CD8-positive, alpha-beta memory T cell (primary cell): Measurements from ENCODE around the gene CCT5. TPM values are rescaled to one million over a fixed set of nuclear protein-coding genes. Genes with fewer than 3 reads are reported as not detected.

Experiments
- CTCF ChIA-PET: fragments of 350-600 bp; sonication (Branson Sonifier 250); formaldehyde crosslinking; loops from one replicate; lab custom pipeline; 2021; ENCODE audit warnings: antibody characterized with exemption; lab: Charles Lee
- POLR2A ChIA-PET: fragments of 350-600 bp; sonication (Branson Sonifier 250); formaldehyde crosslinking; loops from one replicate; lab custom pipeline; 2021; ENCODE audit warnings: antibody characterized with exemption; lab: Charles Lee
- DNase-seq, 5 donors: peaks; one replicate each; pipeline versions ENCODE4 v3.0.0 to v3.0.0-alpha.2; 2020 to 2022; ENCODE audit warnings: mixed read lengths in 1 of 5
- H3K27ac ChIP-seq: one replicate; pipeline ENCODE4 v1.7.0; 2013; ENCODE audit warnings: low read depth, mild to moderate bottlenecking, low read length, moderate library complexity
- H3K27me3 ChIP-seq: 2 replicates; pipeline ENCODE4 v1.7.0; 2013; ENCODE audit warnings: low read length, mild to moderate bottlenecking; ENCODE audit not compliant: insufficient read depth, poor library complexity, severe bottlenecking
- H3K36me3 ChIP-seq: 2 replicates; pipeline ENCODE4 v1.7.0; 2013; ENCODE audit warnings: mild to moderate bottlenecking, low read length, moderate library complexity; ENCODE audit not compliant: insufficient read depth
- H3K4me1 ChIP-seq: 2 replicates; pipeline ENCODE4 v1.7.0; 2013; ENCODE audit warnings: mild to moderate bottlenecking, low read length, moderate library complexity; ENCODE audit not compliant: insufficient read depth
- H3K4me3 ChIP-seq: 2 replicates; pipeline ENCODE4 v1.7.0; 2013; ENCODE audit warnings: mild to moderate bottlenecking, low read length
- H3K9me3 ChIP-seq: 2 replicates; pipeline ENCODE4 v1.7.0; 2013; ENCODE audit warnings: mild to moderate bottlenecking, low read length
- H3K27ac Mint-ChIP-seq, 8 donors: one replicate each; pipeline ENCODE4 v1.8.0; 2020 to 2021; ENCODE audit warnings: mixed read lengths in 8 of 8, mild to moderate bottlenecking in 6 of 8, inconsistent platforms in 3 of 8, moderate library complexity in 3 of 8
- H3K27me3 Mint-ChIP-seq, 2 donors: one replicate each; pipeline ENCODE4 v1.8.0; 2020 to 2021; ENCODE audit warnings: mixed read lengths in 2 of 2, mild to moderate bottlenecking in 1 of 2, moderate library complexity in 1 of 2
- H3K36me3 Mint-ChIP-seq, 3 donors: one replicate each; pipeline ENCODE4 v1.8.0; 2020 to 2021; ENCODE audit warnings: mixed read lengths in 3 of 3, inconsistent platforms in 1 of 3, mild to moderate bottlenecking in 1 of 3
- H3K4me1 Mint-ChIP-seq, 3 donors: one replicate each; pipeline ENCODE4 v1.8.0; 2020 to 2021; ENCODE audit warnings: mixed read lengths in 3 of 3, inconsistent platforms in 1 of 3, mild to moderate bottlenecking in 1 of 3
- H3K4me3 Mint-ChIP-seq, 7 donors: one replicate each; pipeline ENCODE4 v1.8.0; 2020 to 2021; ENCODE audit warnings: mixed read lengths in 7 of 7, mild to moderate bottlenecking in 6 of 7, moderate library complexity in 4 of 7, inconsistent platforms in 2 of 7
- H3K9me3 Mint-ChIP-seq, 5 donors: one replicate each; pipeline ENCODE4 v1.8.0; 2020 to 2022; ENCODE audit warnings: mixed read lengths in 5 of 5, mild to moderate bottlenecking in 3 of 5, moderate library complexity in 2 of 5, inconsistent platforms in 1 of 5
- polyA plus RNA-seq: library from polyadenylated mRNA; unstranded; fragments of 300-500 nt; fragmentation: Illumina TruSeq; gene quantifications from one replicate; pipeline ENCODE4 v1.2.3, GENCODE V29; 2021
- total RNA-seq, 2 experiments: library from RNA; stranded (reverse); gene quantifications; one replicate each; pipeline ENCODE4 v1.2.3, GENCODE V29; 2021

CCT5 gene
- 100 to 1,000 TPM; 532 to 537 TPM for total RNA-seq
- 228 TPM for polyA plus RNA-seq

GRCh38 chr5:10249948-10250805 is at the start of gene CCT5:
CCT5 (plus strand) TSS chr5:10250280; CDS start chr5:10250341, 61 bp downstream.
- peak within 1 kb of the TSS; percentile 100 for H3K4me3 ChIP-seq
- peaks cover 31% of the 10 kb centered on the region for H3K4me1 ChIP-seq
- peak; percentile 82 to 96 (median 95) for DNase-seq
- H3K27me3 Mint-ChIP-seq = peaks cover 0 to 6% of the 10 kb centered on the region in 2 donors
- peak within 1 kb of the TSS; percentile 96 to 100 (median 99) for H3K27ac Mint-ChIP-seq
- peak within 1 kb of the TSS; percentile 96 for H3K27ac ChIP-seq
- peak within 1 kb of the TSS; percentile 88 to 99 (median 95) for H3K4me3 Mint-ChIP-seq
- no peaks in the 10 kb centered on the region for H3K9me3 Mint-ChIP-seq
- CTCF ChIA-PET = interaction anchor here (0.7 to 1.6 kb wide), 5 partner anchors 9 to 378 kb away, joined by 3 to 8 read pairs (median 4); no protein-coding TSS in a partner anchor
- peaks cover 7% of the 10 kb centered on the region for H3K36me3 ChIP-seq
- peaks cover 42 to 69% (median 66%) of the 10 kb centered on the region in 3 donors for H3K4me1 Mint-ChIP-seq
- H3K27me3 ChIP-seq = no peaks in the 10 kb centered on the region
- peaks cover 0 to 29% (median 9%) of the 10 kb centered on the region in 3 donors for H3K36me3 Mint-ChIP-seq
- no peaks in the 10 kb centered on the region for H3K9me3 ChIP-seq
- POLR2A ChIA-PET = interaction anchor here (0.9 to 2.3 kb wide), 3 partner anchors 103 to 511 kb away, joined by 3 to 17 read pairs (median 3); partner anchors contain the start of genes DAP and MARCHF6

DNA sequence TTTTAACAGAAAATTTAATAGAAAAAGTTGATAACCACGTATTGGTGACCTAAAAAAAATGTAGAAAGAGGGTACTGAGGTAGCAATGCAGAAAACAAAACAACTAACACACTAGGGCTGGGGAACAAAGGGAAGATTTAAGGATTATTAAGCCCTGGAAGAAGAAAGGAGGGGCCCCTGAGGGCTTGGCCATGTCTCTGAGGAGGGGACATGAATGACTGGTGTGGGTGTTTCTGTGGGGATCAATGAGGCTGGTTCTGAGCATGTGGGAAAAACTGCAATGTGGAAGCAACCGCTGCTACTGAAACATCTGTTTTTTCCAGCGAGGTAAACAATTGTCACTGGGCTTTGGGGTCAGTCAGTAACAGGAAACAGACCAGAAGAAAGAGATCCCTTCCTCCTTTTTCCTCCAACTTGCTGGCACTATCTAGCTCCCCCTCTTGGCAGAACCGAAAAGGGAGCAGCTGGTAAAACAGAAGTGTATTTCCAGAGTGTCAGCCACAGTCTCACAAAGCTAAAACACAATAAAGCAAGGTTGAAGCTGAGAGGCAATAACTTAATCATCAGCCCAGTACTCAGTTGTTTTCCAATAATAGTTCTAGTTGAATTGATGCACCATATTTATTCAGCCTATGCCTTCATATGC is 48.7 kb upstream of the CCT5 start:
- Histone ChIP-seq H3K4me3 (no peak overlapping the region), H3K36me3 (no peaks in the 10 kb centered on the region), H3K9me3 (no peaks in the 10 kb centered on the region), H3K27me3 (no peaks in the 10 kb centered on the region), H3K4me1 (no peaks in the 10 kb centered on the region), H3K27ac (no peak overlapping the region)
- H3K27ac Mint-ChIP-seq = no peak overlapping the region
- no peak for DNase-seq
- H3K4me3 Mint-ChIP-seq = no peak overlapping the region
- H3K36me3 Mint-ChIP-seq = peaks cover 0 to 37% (median 4%) of the 10 kb centered on the region in 3 donors
- CTCF ChIA-PET = no interaction called here
- H3K4me1 Mint-ChIP-seq = no peaks in the 10 kb centered on the region
- H3K9me3 Mint-ChIP-seq = peaks cover 8 to 28% (median 23%) of the 10 kb centered on the region in 5 donors
- no peaks in the 10 kb centered on the region for H3K27me3 Mint-ChIP-seq
- POLR2A ChIA-PET = no interaction called here

DNA sequence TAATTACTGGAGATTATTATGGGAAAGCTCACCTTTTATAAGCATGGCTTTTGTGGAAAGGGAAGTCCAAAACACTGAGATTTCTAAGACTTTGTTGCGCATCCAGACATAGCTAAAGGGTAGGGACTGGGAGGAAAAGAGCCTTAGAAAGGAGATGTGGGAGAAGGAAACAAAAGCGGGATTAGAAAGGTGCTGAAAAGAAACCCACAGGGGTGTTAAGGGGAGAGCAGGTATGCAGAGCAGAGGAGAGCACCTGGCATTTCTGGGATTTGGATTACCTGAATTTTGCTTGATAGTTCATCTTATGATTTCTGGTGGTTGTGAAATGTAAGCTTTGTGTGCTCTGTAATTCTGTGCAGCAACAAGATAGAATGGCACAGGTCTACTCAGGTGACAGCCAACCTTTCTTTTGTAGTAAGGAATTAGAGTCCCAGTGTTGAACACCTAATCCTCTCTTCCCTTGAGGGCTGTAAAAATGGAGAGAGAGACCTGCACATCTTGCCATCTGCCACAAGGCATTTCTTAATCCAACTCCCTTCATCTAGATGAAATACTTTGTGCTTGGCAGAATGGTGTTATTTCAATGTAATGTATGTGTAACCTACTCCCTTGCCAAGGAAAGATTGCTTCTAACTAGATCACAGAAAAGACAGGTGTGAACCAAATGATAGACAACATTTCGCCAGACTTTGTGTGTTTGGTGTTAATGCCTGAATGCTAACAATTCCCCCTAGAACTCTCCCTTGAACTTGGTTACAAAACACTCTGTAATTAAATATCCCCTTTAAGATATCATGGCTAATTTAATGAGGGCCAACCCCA is 47.8 kb upstream of the CCT5 start:
- no peak for DNase-seq
- no peak overlapping the region for H3K27ac ChIP-seq
- no peaks in the 10 kb centered on the region for H3K9me3 ChIP-seq
- H3K27me3 ChIP-seq = no peaks in the 10 kb centered on the region
- H3K4me1 ChIP-seq = no peaks in the 10 kb centered on the region
- CTCF ChIA-PET = no interaction called here
- Mint-ChIP-seq H3K36me3 (peaks cover 0 to 37% (median 4%) of the 10 kb centered on the region in 3 donors), H3K4me1 (no peaks in the 10 kb centered on the region), H3K27ac (no peak overlapping the region), H3K4me3 (no peak overlapping the region), H3K27me3 (no peaks in the 10 kb centered on the region), H3K9me3 (peaks cover 8 to 21% (median 19%) of the 10 kb centered on the region in 5 donors)
- H3K36me3 ChIP-seq = no peaks in the 10 kb centered on the region
- H3K4me3 ChIP-seq = no peak overlapping the region
- POLR2A ChIA-PET = no interaction called here

GRCh38 chr5:10209004-10209403 is 41.1 kb upstream of the CCT5 start:
- Mint-ChIP-seq H3K4me1 (no peaks in the 10 kb centered on the region), H3K27me3 (no peaks in the 10 kb centered on the region), H3K27ac (no peak overlapping the region), H3K36me3 (peaks cover 0 to 4% (median 4%) of the 10 kb centered on the region in 3 donors), H3K9me3 (no peaks in the 10 kb centered on the region), H3K4me3 (no peak overlapping the region)
- POLR2A ChIA-PET = no interaction called here
- H3K27ac ChIP-seq = no peak overlapping the region
- no peaks in the 10 kb centered on the region for H3K9me3 ChIP-seq
- no peak overlapping the region for H3K4me3 ChIP-seq
- no peaks in the 10 kb centered on the region for H3K27me3 ChIP-seq
- H3K36me3 ChIP-seq = no peaks in the 10 kb centered on the region
- DNase-seq = no peak
- CTCF ChIA-PET = no interaction called here
- H3K4me1 ChIP-seq = no peaks in the 10 kb centered on the region

- Mint-ChIP-seq H3K27ac (no peak overlapping the region), H3K36me3 (no peaks in the 10 kb centered on the region), H3K9me3 (no peaks in the 10 kb centered on the region), H3K4me1 (no peaks in the 10 kb centered on the region), H3K4me3 (no peak overlapping the region), H3K27me3 (no peaks in the 10 kb centered on the region)
- Histone ChIP-seq H3K27ac (no peak overlapping the region), H3K4me1 (no peaks in the 10 kb centered on the region), H3K9me3 (no peaks in the 10 kb centered on the region), H3K27me3 (no peaks in the 10 kb centered on the region), H3K4me3 (no peak overlapping the region), H3K36me3 (no peaks in the 10 kb centered on the region)
- DNase-seq = no peak
- POLR2A ChIA-PET = no interaction called here
- CTCF ChIA-PET = no interaction called here
These were observed 36.8 kb upstream of the CCT5 start for GRCh38 chr5:10213316-10213715.

GRCh38 chr5:10214041-10214440 is 36.0 kb upstream of the CCT5 start:
- Mint-ChIP-seq H3K4me1 (no peaks in the 10 kb centered on the region), H3K9me3 (no peaks in the 10 kb centered on the region), H3K27me3 (no peaks in the 10 kb centered on the region), H3K27ac (no peak overlapping the region), H3K4me3 (no peak overlapping the region), H3K36me3 (no peaks in the 10 kb centered on the region)
- Histone ChIP-seq H3K36me3 (no peaks in the 10 kb centered on the region), H3K27me3 (no peaks in the 10 kb centered on the region), H3K9me3 (no peaks in the 10 kb centered on the region), H3K4me3 (no peak overlapping the region), H3K27ac (no peak overlapping the region), H3K4me1 (no peaks in the 10 kb centered on the region)
- DNase-seq = no peak
- ChIA-PET CTCF (no interaction called here), POLR2A (no interaction called here)

- Mint-ChIP-seq H3K4me1 (no peaks in the 10 kb centered on the region), H3K27me3 (no peaks in the 10 kb centered on the region), H3K9me3 (no peaks in the 10 kb centered on the region), H3K4me3 (no peak overlapping the region), H3K36me3 (no peaks in the 10 kb centered on the region), H3K27ac (no peak overlapping the region)
- Histone ChIP-seq H3K27me3 (no peaks in the 10 kb centered on the region), H3K4me3 (no peak overlapping the region), H3K27ac (no peak overlapping the region), H3K9me3 (no peaks in the 10 kb centered on the region), H3K36me3 (no peaks in the 10 kb centered on the region), H3K4me1 (no peaks in the 10 kb centered on the region)
- POLR2A ChIA-PET = no interaction called here
- CTCF ChIA-PET = no interaction called here
- DNase-seq = no peak
These were observed 34.7 kb upstream of the CCT5 start for GRCh38 chr5:10215366-10215765.
